CD4-positive, alpha-beta T cell treated with Interleukin-12 subunit alpha and Interleukin-12 subunit beta, for 1 hour (primary cell): ENCODE data around the gene IMMP2L.
"Not testable (repeated sequence)": the region's sequence is repeated elsewhere in the genome, so short reads cannot be mapped to it uniquely, and the experiment has no call there.

ENCODE experiments used
- DNase-seq: peaks from one replicate; pipeline ENCODE4 v3.0.0-alpha.2; 2020

Gene IMMP2L

DNA sequence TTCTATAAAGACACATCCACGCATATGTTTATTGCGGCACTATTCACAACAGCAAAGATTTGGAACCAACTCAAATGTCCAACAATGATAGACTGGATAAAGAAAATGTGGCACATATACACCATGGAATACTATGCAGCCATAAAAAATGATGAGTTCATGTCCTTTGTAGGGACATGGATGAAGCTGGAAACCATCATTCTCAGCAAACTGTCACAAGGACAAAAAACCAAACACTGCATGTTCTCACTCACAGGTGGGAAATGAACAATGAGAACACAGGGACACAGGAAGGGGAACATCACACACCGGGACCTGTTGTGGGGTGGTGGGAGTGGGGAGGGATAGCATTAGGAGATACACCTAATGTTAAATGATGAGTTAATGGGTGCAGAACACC is 238.6 kb downstream of the IMMP2L start:
- not testable (repeated sequence) for DNase-seq

- no peak for DNase-seq
Observed at GRCh38 chr7:111320133-111320532, 242.2 kb downstream of the IMMP2L start.

DNA sequence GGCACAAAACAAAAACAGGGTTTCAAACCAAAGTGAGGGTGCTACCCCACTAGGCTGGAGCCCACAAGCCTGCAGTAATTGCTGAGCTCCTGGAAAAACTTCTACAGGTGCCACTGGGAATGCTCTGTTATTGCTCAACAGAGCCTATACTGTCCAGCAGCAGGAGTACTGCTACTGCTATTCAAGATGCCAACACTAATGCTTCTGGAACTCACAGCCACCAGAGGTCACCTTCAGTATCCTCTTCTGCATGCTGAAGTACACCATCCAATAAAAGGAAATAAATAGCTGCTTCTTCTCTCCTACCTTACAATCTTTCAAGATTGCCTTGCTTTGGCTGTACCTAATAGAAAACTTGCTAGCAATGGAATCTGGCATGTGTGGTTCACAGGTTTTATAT is 249.3 kb downstream of the IMMP2L start:
- DNase-seq = no peak

DNA sequence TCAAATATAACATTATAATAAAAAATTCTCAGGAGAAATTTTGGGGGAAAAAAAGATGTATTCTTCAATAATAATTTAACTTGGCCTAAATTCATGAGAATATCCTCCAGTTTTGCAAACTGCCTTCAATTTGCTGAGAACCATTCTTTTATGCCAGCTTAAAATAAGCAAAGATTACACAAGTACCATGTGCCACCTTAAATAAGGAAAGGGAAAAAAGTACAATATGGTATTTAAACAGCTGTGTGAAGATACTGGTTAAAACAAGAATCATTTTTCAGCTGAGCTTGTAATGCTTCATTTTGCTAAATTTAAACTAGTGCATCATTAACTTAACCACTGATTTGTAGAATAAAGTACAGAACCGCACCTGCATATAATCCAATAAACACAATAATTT is 253.6 kb downstream of the IMMP2L start:
- DNase-seq = no peak

DNA sequence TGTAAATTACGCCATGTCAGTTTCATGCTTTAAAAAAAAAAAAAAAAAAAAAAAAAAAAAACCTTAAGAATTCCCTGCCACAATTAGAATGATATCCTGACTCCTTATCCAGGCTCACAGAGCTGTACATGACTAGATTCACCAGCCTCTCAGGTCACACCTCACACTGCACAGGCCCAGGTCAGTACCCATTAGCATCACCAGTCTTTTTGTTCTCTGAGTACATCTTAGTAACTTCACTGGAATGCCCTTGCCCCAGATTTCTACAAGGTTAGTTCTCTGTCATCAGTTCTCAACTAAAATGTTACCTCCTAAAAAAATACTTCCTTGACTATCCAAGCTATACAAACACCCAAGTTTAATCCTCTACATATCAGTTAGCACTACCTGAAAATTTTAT is 260.4 kb downstream of the IMMP2L start:
- DNase-seq = no peak

DNA sequence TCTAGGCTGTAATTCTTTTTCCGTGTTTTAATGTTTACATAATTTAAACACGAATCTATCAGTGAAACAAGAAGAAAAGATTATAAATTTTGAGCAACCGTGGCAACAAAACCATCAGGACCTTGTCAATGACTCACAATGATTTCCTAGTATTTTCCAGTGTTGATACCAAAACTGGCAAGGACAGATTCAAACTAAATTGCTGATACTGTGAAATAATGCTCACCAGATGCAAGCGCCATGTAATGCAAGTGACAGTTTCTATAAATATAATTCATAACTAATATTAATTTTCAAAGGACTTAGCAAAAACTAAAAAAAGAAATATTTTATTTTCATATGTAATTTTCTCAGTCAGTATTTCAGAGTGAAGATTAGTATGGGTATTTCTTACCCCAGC is 267.8 kb downstream of the IMMP2L start:
- no peak for DNase-seq

DNA sequence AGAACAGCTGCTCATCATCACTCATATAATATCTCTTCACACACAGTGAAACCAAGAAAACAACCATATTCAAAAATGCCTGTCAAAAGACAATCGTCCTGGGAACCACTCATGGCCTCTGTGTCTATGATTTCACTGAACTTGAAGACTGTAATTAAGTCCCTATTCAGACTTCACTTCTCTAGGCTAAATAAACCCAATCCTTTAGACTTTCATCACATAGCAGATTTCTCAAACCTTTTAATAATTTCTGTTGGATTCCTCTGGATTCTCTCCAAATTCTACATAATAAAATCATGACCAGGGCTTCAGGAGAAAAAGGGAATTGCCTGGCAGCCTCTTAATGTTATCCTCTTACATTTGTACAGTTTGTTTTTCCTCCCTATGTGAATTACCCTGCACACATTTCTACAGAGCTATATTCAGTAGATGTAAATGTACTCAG is 270.2 kb downstream of the IMMP2L start:
- DNase-seq = no peak

- no peak for DNase-seq
Observed at GRCh38 chr7:111290982-111291381, 271.3 kb downstream of the IMMP2L start.

DNA sequence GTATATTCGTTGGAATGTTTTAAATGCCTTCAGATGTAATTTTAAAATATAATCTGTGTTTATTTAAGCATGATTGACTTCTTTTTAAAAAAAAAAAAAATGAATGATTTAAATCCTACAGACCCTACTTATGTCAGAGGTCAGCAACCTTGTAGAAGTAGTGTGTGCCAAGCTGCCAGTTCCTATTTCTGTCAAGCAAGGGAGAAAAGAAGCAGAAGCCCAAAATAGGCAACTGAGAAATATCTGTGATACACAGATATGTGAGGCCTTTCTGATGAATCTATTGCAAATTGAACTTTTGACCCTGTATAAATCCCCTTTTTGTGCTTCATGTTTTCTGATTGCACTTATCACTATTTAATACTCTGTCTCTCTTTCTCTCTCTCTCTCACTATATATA is 271.9 kb downstream of the IMMP2L start:
- DNase-seq = no peak

- not testable (repeated sequence) for DNase-seq
Observed at GRCh38 chr7:111288441-111288840, 273.9 kb downstream of the IMMP2L start.

DNA sequence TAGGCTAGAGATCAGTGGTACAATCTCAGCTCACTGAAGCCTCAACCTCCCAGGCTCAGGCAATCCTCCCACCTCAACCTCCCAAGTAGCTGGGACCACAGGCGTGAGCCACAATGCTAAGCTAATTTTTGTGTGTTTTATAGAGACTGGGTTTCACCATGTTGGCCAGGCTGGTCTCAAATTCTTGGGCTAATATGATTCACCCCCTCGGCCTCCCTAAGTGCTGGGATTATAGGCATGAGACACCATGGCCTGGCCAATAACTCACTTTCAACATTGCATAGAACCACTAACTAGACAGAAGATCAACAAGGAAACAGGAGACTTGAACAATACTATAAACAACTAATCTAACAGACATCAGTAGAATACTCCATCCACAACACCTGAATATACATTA is 279.7 kb downstream of the IMMP2L start:
- no peak for DNase-seq

GRCh38 chr7:111274857-111275256 is 287.4 kb downstream of the IMMP2L start:
- DNase-seq = no peak

DNA sequence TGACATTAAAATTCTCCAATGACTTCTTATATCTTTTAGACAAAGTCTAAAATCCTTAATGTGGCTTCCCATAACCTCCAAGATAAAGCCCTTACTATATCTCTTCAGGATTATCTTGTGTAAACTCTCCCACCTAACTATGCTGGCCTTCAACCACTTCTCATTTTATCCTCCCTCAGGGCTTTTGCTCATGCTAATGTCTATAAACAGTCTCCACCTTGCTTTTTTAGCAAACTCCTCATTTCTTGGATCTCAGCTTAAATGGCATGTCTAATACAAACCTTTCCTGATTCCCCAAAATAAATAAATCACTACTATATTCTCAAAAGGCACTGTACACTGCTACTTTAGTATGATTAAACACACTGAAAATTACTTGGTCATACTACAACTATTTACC is 290.2 kb downstream of the IMMP2L start:
- no peak for DNase-seq

- not testable (repeated sequence) for DNase-seq
Observed at GRCh38 chr7:111270794-111271193, 291.5 kb downstream of the IMMP2L start.

DNA sequence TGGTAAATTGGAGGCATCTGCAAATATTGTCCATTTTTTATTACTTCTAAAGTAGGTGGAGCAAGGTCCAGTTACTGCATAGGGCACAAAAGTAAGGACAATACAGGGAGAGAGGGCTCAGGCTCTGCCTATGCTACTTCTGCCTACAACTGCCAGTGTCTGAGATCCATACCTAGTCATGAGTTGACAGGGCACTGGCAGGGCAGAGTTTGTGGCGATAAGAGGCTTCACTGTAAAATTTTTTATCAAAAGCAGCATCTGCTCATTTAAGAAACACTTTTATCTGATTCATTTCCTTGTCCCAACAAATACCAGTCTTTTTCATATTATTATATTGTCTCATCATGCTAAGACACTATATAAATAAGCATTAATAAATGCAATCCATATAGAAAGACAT is 293.4 kb downstream of the IMMP2L start:
- DNase-seq = no peak

GRCh38 chr7:111266613-111267012 is 295.7 kb downstream of the IMMP2L start:
- DNase-seq = no peak

DNA sequence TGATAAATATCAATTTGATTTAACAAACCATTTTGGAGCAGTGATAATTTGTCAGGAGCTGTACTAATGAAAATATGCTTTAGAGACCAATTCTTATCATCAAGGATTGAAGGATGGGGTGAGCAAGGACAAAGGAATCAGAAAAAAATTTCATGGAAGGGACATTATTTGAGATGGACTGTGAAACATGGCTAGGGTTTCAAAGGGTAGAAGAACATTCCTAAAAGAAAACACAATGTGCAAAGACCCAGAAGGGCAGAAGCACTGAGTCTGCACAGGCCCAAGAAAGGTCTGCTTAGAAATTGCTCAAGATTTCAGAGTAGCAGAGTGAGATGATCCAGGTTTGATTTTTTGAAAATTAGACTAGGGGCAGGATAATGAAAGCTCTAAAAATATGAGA is 296.9 kb downstream of the IMMP2L start:
- no peak for DNase-seq

- no peak for DNase-seq
Observed at GRCh38 chr7:111264981-111265380, 297.3 kb downstream of the IMMP2L start.

DNA sequence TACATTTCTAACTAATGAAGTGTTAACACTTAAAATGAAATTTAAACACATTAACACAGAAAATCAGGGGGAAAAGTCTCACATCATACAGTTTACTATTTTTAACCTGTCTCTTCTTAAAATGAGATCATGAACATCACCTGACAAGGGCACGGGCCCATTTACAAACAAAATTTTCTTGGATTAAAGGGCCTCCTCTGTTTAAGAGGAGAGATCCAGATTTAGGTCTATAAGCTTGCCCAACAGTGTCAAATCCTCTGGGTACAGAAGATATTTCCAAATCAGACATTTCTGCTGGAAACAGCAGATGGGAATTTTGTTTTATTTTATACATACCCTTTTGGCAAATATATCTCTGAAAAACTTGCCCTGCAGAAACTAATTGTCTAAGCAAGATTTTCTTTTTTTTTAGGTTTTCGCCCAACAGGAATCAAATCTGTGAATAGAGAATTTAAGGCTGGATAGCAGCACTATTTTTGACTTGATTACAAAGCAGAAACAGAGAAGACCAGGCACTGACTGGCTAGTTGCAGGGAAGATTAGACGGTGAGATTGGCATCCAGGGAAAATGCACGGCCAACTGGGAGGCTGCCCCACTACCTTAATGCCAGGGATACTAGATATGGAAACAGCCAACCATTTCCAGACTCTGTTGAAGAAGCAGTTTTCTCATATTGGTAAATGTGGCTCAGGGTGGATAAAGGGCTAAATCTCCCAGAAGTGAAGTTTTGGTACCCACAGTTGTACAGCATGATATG is 298.0 kb downstream of the IMMP2L start:
- no peak for DNase-seq

DNA sequence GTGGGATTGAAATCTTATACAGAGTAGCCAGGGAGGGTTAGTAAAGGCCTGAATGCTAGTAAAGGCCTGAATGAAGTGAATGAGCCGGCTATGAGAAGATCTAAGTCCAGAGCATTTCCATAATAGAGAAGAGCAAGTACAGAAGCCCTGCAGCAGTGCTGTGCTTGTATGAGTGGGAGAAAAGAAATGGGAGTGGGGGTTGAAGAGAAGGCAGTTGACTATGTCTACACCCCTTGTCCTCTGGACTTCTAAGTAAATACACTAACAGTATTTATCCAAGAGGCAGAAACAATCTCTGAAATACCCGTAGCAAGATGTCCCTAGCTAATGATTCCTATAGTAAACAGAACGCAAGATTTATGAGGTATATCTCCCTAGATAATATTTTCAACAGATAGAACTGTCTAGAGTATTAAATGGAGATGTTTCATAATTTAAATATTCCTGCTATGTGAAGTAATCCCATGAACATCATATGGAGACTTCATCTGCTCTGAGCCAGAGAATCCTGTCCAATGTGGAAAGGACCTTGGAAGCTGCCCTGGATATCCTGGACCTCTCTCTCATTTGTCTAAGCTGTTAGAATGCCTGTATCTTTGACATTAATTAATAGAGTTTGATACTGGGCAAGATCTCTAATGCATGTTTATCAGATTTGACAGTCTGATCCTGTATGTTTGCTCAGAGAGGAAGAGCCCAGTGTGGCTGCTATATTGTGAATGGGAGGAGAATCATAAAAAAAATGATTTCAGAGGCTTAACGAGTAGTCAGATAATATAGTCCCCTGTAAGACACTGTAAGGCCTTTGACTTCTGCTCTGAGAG is 299.8 kb downstream of the IMMP2L start:
- no peak for DNase-seq

GRCh38 chr7:111261496-111261895 is 300.8 kb downstream of the IMMP2L start:
- no peak for DNase-seq

DNA sequence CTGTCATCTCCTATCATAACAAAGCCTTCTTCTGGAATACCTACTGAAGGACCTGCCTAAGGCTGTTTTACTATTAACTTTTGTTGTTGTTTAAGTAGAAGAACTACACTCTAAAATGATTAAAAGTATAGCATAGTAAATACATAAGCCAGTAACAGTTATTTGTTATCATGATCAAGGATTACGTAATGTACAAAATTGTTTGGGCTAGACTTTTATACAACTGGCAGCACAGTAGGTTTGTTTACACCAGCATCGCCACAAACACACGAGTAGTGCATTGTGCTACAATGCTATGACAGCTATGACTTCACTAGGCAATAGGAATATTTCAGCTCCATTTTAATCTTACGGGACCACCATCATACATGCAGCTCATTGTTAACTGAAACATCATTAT is 302.3 kb downstream of the IMMP2L start:
- DNase-seq = no peak

GRCh38 chr7:111256391-111256790 is 305.9 kb downstream of the IMMP2L start:
- no peak for DNase-seq

GRCh38 chr7:111255576-111255975 is 306.7 kb downstream of the IMMP2L start:
- no peak for DNase-seq
